ENCODE data around the gene CDC42BPB. TPM values are rescaled to one million over a fixed set of nuclear protein-coding genes. Genes with fewer than 3 reads are reported as not detected.

Gene CDC42BPB
- total and polyA plus RNA-seq, 2 of the 4 experiments (the other 2 are of a cell fraction), result 49.1 to 81.4 TPM

DNA sequence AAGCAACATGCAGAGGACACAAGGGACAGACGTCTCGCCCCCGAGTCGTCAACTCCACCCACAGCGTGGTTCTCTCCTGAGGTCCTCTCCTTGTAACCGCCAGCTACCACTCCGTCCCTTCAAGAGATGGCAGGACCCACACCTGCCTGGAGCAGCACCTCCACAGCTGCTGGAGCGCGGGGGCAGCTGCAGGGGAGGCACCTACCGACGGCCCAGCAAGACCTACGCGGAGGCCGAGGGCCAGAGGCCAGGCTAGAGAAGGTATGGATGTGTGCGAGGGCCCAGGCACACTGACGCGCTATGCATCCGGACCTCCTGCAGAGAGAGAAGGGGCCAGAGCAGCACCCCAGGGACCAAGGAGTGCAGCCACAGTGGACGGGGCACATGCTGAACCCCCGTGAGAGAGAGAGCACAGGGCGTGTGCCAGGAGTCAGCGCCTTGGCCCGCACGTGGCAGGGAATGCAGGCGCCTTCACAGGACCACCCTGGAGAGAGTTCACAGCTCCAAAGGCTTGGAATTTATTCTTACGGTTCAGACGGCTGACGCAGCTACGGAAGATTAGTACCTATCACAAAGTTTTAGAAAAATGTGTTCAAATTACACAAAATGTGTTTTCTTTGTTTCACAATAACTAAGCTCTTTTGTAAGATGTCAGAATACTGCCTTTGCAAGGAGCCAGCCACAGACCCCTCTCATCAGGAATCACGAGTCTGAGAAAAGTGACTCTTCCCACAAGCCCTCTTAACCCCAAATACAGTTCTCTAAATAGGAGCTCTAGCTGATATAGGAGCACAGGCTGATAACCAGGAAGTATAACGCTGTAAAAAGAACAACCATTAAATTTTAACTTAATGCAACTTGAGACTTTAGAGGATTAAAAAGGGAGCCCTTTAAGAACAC is 36.8 kb downstream of the CDC42BPB start:
- 88% methylated on average over 17 of the region's 31 CpGs; no CpG with 5 or more reads in 1 of the 2 experiments for WGBS, 2 experiments (ENCODE audit: extremely low coverage in 2 of 2, insufficient read length in 1 of 2)
- POLR2A ChIA-PET (ENCODE audit: unreplicated experiment), result no interaction called here
- ATAC-seq (ENCODE audit: low read depth), result no peak
- Histone ChIP-seq H2BK120ac (ENCODE audit: low read depth, low read length) (no peak overlapping the region), H3K79me1 (ENCODE audit: low read depth in 1 of 2, low read length in 2 of 2) (peaks cover 30 to 80% of the 10 kb centered on the region in 2 experiments; a peak in 3 of 4 replicates), H3K18ac (ENCODE audit: low read depth, low read length) (no peak overlapping the region), H4K20me1 (ENCODE audit: insufficient read depth, low read length) (peaks cover 68% of the 10 kb centered on the region), H3K9ac (ENCODE audit: low read depth, low read length) (no peak overlapping the region), H3K27me3 (ENCODE audit: control insufficient read depth, insufficient read depth, low read length) (no peaks in the 10 kb centered on the region), H2BK20ac (ENCODE audit: low read depth, low read length) (no peak overlapping the region), H4K91ac (ENCODE audit: insufficient read depth, low read depth, low read length) (no peak overlapping the region), H3K4me1 (ENCODE audit: control insufficient read depth, insufficient read depth, low read length) (peaks cover 19% of the 10 kb centered on the region), H2AK5ac (ENCODE audit: low read depth, low read length) (no peak overlapping the region), H4K5ac (ENCODE audit: low read depth, low read length) (no peak overlapping the region), H4K8ac (ENCODE audit: low read depth in 2 of 2, low read length in 2 of 2) (no peak overlapping the region), H3K36me3 (ENCODE audit: control insufficient read depth, insufficient read depth, low read length) (peaks cover 3% of the 10 kb centered on the region), H3K4me2 (ENCODE audit: low read depth, low read length) (no peak overlapping the region), H2AFZ (replicated peaks; ENCODE audit: low read length, poor library complexity) (no peak overlapping the region), H2BK5ac (ENCODE audit: low read depth, low read length, poor library complexity, severe bottlenecking) (no peak overlapping the region), H3K4me3 (ENCODE audit: insufficient read depth, low read depth, low read length) (no peak overlapping the region), H3K4ac (ENCODE audit: low read depth, low read length) (no peak overlapping the region), H3K9me1 (ENCODE audit: insufficient read depth, low read length) (peaks cover 32% of the 10 kb centered on the region), H3K14ac (replicated peaks; ENCODE audit: low read depth, low read length) (no peak overlapping the region), H2AK9ac (replicated peaks; ENCODE audit: low read depth, low read length, poor library complexity) (no peak overlapping the region), H3K27ac (ENCODE audit: insufficient read depth, low read length) (no peak overlapping the region), H3K56ac (ENCODE audit: extremely low read depth, insufficient read depth, low read length) (no peak overlapping the region), H2BK15ac (ENCODE audit: low read depth, low read length) (no peak overlapping the region), H3K23ac (ENCODE audit: low read depth, low read length) (no peak overlapping the region), H3K9me3 (ENCODE audit: control insufficient read depth, insufficient read depth, low read length) (no peaks in the 10 kb centered on the region)
- no peak for DNase-seq
- intact Hi-C loops (cut with micrococcal nuclease), result loop anchor here (5.0 kb wide), 1 partner anchor 37 kb away; the partner anchor contains the start of gene CDC42BPB
- CTCF ChIA-PET, result no interaction called here
- in situ Hi-C loops (cut with MboI; ENCODE audit: low sequenced_read_pairs), result no loop called here
- dilution Hi-C loops (cut with HindIII; ENCODE audit: low sequenced_read_pairs, unreplicated experiment), result no loop called here
- TF ChIP-seq, protein P1, sequence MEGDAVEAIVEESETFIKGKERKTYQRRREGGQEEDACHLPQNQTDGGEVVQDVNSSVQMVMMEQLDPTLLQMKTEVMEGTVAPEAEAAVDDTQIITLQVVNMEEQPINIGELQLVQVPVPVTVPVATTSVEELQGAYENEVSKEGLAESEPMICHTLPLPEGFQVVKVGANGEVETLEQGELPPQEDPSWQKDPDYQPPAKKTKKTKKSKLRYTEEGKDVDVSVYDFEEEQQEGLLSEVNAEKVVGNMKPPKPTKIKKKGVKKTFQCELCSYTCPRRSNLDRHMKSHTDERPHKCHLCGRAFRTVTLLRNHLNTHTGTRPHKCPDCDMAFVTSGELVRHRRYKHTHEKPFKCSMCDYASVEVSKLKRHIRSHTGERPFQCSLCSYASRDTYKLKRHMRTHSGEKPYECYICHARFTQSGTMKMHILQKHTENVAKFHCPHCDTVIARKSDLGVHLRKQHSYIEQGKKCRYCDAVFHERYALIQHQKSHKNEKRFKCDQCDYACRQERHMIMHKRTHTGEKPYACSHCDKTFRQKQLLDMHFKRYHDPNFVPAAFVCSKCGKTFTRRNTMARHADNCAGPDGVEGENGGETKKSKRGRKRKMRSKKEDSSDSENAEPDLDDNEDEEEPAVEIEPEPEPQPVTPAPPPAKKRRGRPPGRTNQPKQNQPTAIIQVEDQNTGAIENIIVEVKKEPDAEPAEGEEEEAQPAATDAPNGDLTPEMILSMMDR (conservative IDR thresholded peaks at IDR 0.05; ENCODE audit: low read depth, low read length), result no peak
- no peak for TF ChIP-seq MAZ (IDR thresholded peaks at IDR 0.05; ENCODE audit: borderline replicate concordance, low read depth, low read length)
- no peak for TF ChIP-seq BHLHE40 (IDR thresholded peaks at IDR 0.05; ENCODE audit: low read depth, low read length)
- no peak for TF ChIP-seq SMC3 (IDR thresholded peaks at IDR 0.05; ENCODE audit: low read depth, low read length)
- no peak for TF ChIP-seq NFE2L2 (IDR thresholded peaks at IDR 0.05; ENCODE audit: low read depth, low read length)
- no peak for TF ChIP-seq RCOR1 (IDR thresholded peaks at IDR 0.05; ENCODE audit: insufficient replicate concordance, low read length)
- TF ChIP-seq RAD21 (IDR thresholded peaks at IDR 0.05; ENCODE audit: low read length), result no peak
- TF ChIP-seq CHD1 (IDR thresholded peaks at IDR 0.05; ENCODE audit: low read depth, low read length), result no peak
- no peak for TF ChIP-seq POLR2A (IDR thresholded peaks at IDR 0.05; ENCODE audit: low read depth, low read length)
- TF ChIP-seq MAFK (IDR thresholded peaks at IDR 0.05; ENCODE audit: low read depth, low read length), result no peak
- TF ChIP-seq, protein P2, sequence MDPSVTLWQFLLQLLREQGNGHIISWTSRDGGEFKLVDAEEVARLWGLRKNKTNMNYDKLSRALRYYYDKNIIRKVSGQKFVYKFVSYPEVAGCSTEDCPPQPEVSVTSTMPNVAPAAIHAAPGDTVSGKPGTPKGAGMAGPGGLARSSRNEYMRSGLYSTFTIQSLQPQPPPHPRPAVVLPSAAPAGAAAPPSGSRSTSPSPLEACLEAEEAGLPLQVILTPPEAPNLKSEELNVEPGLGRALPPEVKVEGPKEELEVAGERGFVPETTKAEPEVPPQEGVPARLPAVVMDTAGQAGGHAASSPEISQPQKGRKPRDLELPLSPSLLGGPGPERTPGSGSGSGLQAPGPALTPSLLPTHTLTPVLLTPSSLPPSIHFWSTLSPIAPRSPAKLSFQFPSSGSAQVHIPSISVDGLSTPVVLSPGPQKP (IDR thresholded peaks at IDR 0.05; ENCODE audit: borderline replicate concordance, low read depth, low read length), result no peak
- TF ChIP-seq RFX5 (IDR thresholded peaks at IDR 0.05; ENCODE audit: low read depth, low read length), result no peak
- BruUV-seq (replicated peaks), result no TSS peak
